Stimulated activated CD8-positive, alpha-beta memory T cell treated with anti-CD3 and anti-CD28 coated beads, Interleukin-2, amount 100 ng/mL, for 1 hour (primary cell): ENCODE measurements around the gene TM9SF4.
"Not testable (repeated sequence)": the region's sequence is repeated elsewhere in the genome, so short reads cannot be mapped to it uniquely, and the experiment has no call there.

Source experiments
- DNase-seq, 2 donors: peaks; one replicate each; pipeline ENCODE4 v3.0.0-alpha.2; 2020; ENCODE audit warnings: low read depth in 2 of 2

TM9SF4 gene

GRCh38 chr20:32155017-32155981 lies 45.8 kb downstream of the TM9SF4 start:
- no peak for DNase-seq

- no peak for DNase-seq
Measured at GRCh38 chr20:32157611-32158010, 48.1 kb downstream of the TM9SF4 start.

- DNase-seq = no peak
Measured at GRCh38 chr20:32158351-32158750, 48.8 kb downstream of the TM9SF4 start.

- DNase-seq = no peak
Measured at GRCh38 chr20:32158943-32159660, 49.6 kb downstream of the TM9SF4 start.

DNA sequence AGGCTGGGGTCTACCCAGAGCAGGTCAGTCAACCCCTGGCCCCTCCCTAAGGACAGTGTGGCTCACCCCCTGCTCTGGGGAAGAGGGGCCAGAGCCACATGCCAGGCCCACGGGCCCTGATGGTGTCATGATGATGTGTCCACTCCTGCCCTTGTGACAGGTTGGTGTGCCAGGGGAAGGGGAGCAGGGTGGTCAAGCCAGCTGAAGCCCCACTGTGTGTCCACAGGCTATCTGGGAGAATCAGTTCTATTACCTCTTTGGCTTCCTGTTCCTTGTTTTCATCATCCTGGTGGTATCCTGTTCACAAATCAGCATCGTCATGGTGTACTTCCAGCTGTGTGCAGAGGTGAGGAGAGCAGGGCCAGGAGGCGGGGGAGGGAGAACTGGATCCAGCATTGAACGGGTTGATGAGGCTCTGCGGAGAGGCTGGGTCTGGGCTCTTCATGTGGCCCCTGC lies 50.3 kb downstream of the TM9SF4 start:
- no peak for DNase-seq

- DNase-seq = no peak
Measured at GRCh38 chr20:32160341-32160740, 50.8 kb downstream of the TM9SF4 start.

- no peak for DNase-seq
Measured at GRCh38 chr20:32162351-32162750, 52.8 kb downstream of the TM9SF4 start.

DNA sequence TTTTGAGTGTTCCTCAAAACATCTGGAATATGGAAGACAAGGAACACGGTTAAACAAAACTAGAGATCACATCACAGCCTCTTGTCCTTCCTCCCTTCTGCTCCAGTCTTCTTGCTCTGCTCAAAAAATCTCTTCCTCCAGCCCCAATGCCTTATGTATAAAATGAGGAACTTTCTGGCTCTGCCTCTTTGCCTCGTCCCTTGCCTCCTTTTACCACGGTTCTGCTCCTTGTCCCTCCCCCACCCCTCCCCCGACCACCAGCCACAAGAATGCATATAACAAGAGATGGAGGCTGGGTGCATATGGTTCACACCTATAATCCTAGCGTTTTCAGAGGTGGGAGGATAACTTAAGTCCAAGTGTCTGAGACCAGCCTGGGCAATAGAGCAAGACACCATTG lies 54.4 kb downstream of the TM9SF4 start:
- DNase-seq = no peak

DNA sequence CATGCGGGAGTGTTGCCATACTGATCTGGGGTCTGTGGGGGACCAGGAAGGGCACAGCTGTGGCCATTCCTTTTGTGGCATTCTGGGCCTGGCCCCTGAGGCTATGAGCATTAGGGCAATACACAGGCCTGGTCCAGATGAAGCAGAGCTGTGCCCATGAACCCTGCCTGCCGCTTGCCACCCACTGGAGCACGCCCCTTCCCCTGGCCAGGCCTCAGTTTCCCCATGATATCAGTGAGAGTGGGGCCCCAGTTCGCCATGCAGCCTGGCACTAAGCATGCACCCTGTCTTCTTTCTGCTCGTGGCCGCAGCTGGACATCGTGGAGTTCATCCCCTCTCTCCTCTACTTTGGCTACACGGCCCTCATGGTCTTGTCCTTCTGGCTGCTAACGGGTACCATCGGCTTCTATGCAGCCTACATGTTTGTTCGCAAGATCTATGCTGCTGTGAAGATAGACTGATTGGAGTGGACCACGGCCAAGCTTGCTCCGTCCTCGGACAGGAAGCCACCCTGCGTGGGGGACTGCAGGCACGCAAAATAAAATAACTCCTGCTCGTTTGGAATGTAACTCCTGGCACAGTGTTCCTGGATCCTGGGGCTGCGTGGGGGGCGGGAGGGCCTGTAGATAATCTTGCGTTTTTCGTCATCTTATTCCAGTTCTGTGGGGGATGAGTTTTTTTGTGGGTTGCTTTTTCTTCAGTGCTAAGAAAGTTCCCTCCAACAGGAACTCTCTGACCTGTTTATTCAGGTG lies 55.6 kb downstream of the TM9SF4 start:
- no peak for DNase-seq

GRCh38 chr20:32165836-32166545 lies 56.5 kb downstream of the TM9SF4 start:
- no peak for DNase-seq

DNA sequence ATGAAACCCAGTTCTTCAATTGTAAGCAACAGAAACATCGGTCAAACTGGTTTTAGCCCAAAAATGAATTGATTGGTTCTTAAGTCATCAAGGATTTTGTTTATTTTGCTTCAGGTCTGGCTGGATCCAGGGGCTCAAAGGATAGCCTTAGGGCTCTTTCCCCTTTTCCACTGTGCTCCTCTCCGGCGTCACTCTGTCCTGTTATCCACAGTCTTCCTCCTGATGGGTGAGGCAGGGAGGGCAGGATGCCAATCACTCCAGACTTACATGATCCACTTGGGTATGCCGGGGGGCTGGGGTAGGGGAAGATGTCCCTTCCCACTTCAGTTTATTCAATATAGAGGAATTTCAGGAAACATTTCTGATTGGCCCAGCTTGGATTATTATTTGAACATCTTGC lies 58.0 kb downstream of the TM9SF4 start:
- DNase-seq = no peak

DNA sequence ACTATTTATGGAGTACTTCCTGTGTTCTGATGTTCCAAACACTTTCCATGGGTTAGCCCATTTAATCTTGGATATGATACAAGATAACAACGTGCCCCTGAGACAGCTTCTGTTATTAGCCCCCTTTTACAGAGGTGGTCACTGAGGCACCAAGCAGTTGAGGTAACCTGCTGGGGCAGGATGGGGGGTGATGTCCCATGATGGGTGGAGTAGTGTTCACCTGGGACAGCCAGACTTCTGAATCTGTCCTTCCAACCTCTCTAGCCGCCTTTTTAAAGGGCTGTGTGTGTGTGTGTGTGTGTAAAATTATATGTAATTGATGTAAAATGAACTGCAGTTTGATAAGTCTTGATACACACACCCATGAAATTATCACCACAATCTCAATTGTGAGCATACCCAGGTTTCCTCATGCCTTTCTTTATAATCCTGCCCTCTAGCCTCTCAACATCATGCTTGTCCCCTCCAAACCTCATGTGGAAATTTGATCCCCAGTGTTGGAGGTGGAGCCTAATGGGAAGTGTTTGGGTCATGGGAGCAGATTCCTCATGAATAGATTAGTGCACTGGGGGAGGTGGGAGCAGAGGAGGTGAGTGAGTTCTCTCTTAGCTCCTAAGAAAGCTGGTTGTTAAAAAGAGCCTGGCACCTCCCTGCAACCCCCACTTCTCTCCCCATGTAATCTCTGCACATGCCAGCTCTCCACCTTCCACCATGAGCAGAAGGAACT lies 58.8 kb downstream of the TM9SF4 start:
- no peak for DNase-seq

DNA sequence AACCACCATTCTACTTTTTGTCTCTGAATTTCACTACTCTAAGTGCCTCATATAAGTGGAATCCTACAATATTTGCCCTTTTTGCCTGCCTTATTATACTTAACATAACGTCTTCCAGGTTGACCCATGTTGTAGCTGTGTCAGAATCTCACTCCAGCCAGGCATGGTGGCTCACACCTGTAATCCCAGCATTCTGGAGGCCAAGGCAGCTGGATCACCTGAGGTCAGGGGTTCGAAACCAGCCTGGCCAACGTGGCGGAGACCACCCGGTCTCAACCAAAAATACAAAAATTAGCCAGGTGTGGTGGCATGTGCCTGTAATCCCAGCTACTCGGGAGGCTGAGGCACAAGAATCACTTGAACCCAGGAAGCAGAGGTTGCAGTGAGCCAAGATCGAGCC lies 68.2 kb downstream of the TM9SF4 start:
- not testable (repeated sequence) for DNase-seq

- DNase-seq = no peak
Measured at GRCh38 chr20:32179515-32179914, 70.0 kb downstream of the TM9SF4 start.

- DNase-seq = no peak
Measured at GRCh38 chr20:32179934-32180333, 70.4 kb downstream of the TM9SF4 start.

DNA sequence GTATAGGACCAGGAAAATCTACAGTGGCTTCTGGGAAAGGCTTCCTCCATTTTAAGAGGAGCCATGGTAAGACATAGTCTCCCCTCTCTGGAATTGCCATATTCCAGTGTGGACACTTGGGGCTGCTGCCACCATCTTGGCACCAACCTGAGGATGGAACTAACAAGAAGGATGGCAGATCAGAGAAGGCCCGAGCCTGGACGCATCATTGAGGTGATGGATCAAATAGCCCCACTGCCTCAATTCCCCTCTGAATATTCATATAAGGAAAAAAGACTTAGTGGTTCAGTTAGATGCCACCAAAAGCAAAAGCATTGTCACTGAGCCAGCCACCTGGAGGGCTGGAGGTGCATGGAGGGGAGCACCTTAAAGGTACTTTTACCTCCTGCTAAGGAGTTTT lies 72.1 kb downstream of the TM9SF4 start:
- no peak for DNase-seq

- no peak for DNase-seq
Measured at GRCh38 chr20:32183947-32184635, 74.6 kb downstream of the TM9SF4 start.

DNA sequence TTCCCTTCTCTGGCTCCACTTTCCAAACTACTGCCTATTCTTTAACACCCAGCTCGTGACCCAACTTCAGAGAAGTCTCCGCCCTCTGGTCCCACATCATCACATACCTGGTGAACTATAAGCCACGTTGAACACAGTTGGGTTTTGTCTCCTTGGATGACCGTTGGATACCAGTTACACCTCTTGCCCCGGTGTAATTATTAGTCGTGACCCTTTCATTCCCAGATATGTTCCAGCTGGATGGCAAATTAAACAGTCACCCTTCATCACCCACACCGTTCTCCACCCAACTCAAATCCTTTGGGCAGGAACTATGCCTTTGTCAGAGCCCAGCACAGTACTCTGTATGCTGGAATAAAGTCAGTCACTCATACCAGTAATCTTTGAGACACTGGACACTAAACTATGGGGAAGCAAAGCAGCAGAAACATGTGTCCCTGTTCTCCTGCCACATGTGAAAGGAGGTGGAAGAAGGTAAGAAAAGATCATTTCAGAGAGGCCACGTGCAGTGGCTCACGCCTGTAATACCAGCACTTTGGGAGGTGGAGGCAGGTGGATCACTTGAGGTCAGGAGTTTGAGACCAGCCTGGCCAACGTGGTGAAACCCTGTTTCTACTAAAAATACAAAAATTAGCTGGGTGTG lies 75.6 kb downstream of the TM9SF4 start:
- DNase-seq = no peak

GRCh38 chr20:32186506-32186905 lies 77.0 kb downstream of the TM9SF4 start:
- DNase-seq = no peak
